ENCODE measurements around the gene LAMA2. TPM values are rescaled to one million over a fixed set of nuclear protein-coding genes. Genes with fewer than 3 reads are reported as not detected.

The LAMA2 gene
- total RNA-seq, 1 experiment from 2014 or later: 0.28 TPM

DNA sequence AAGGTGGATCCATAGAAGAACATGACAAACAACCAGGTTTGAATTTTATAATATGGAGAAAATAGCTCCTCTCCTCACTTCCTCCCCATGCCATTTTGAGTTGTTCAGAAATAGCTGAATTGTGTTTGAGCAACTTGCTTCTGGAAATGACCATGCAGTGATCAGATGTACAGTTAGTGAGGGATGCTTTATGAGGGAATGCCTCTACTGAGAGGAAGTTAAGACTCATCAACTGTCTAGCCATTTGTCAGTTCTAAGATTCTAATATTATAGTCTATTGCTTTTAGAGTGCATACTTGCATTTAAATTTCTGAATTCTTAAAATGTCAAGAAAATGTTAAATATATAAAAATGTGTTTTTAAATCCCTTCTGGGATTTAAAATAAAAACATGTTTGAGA, 3.8 kb downstream of the LAMA2 start:
- POLR2A ChIA-PET: no interaction called here

DNA sequence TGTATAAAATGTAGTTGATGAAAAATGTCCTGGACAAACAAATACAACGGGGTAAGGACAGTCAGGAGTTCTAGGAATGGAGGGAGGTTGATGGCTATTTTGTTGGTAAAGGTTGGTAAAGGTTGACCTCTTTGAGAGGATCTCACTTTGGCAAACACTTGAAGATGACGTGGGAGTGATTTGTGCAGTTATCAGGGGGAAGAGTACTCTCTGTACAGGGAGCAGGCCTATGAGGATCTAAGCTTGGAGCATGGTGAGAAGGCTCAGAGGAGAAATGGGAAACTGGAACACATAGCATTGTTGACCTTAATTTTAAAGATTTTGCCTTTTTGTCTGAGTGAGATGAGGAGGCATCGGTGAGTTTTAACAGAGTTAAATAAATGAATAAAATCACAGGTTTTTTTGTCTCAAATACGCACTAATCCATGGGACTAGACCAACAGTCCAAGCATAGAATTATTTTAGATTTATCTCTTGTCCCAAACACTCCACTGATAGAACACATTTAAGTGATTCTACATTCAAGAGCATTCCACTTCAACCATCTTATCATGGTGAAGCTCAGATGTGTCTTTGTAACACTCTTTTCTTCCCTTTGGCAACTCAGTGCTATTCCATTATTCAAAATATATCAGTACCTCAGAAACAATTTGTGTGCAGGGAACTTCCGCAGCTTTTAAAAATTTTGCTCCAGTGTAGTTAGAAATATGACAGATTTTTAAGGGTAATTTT, 5.7 kb downstream of the LAMA2 start:
- H3K27ac ChIP-seq (ENCODE audit: low read length): no peak overlapping the region
- DNase-seq (ENCODE audit: low read depth, low spot score) (no peak), ATAC-seq (no peak)
- intact Hi-C loops (cut with micrococcal nuclease; ENCODE audit: unreplicated experiment) (no loop called here), in situ Hi-C loops (cut with HindIII; ENCODE audit: low pct_unique_long_range_greater_than_20kb, low sequenced_read_pairs) (no loop called here)
- H3K36me3 ChIP-seq (ENCODE audit: control insufficient read depth, insufficient read depth, low read length): no peaks in the 10 kb centered on the region
- POLR2A ChIA-PET: no interaction called here
- no peaks in the 10 kb centered on the region for H3K27me3 ChIP-seq (ENCODE audit: control insufficient read depth, insufficient read depth, low read length)
- no TSS peak for BruUV-seq (replicated peaks)
- CTCF ChIA-PET: no interaction called here
- no peak overlapping the region for H3K4me3 ChIP-seq (ENCODE audit: low read depth in 2 of 2, low read length in 2 of 2)
- H3K4me1 ChIP-seq (ENCODE audit: control insufficient read depth, insufficient read depth, low read length): no peaks in the 10 kb centered on the region
- no peaks in the 10 kb centered on the region for H3K9me3 ChIP-seq (ENCODE audit: control insufficient read depth, insufficient read depth, low read depth, low read length)
- TF ChIP-seq CTCF (IDR thresholded peaks at IDR 0.05): no peak
- TF ChIP-seq, protein P1, sequence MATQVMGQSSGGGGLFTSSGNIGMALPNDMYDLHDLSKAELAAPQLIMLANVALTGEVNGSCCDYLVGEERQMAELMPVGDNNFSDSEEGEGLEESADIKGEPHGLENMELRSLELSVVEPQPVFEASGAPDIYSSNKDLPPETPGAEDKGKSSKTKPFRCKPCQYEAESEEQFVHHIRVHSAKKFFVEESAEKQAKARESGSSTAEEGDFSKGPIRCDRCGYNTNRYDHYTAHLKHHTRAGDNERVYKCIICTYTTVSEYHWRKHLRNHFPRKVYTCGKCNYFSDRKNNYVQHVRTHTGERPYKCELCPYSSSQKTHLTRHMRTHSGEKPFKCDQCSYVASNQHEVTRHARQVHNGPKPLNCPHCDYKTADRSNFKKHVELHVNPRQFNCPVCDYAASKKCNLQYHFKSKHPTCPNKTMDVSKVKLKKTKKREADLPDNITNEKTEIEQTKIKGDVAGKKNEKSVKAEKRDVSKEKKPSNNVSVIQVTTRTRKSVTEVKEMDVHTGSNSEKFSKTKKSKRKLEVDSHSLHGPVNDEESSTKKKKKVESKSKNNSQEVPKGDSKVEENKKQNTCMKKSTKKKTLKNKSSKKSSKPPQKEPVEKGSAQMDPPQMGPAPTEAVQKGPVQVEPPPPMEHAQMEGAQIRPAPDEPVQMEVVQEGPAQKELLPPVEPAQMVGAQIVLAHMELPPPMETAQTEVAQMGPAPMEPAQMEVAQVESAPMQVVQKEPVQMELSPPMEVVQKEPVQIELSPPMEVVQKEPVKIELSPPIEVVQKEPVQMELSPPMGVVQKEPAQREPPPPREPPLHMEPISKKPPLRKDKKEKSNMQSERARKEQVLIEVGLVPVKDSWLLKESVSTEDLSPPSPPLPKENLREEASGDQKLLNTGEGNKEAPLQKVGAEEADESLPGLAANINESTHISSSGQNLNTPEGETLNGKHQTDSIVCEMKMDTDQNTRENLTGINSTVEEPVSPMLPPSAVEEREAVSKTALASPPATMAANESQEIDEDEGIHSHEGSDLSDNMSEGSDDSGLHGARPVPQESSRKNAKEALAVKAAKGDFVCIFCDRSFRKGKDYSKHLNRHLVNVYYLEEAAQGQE (IDR thresholded peaks at IDR 0.05; ENCODE audit: insufficient read depth in 1 of 2, low read depth in 2 of 2, low read length in 1 of 2): no peak
- no peak for TF ChIP-seq POLR2AphosphoS5 (IDR thresholded peaks at IDR 0.05; ENCODE audit: low read depth, low read length)
- no peak for TF ChIP-seq TCF7L2 (IDR thresholded peaks at IDR 0.05; ENCODE audit: low read depth, low read length)
- no peak for TF ChIP-seq SIN3A (IDR thresholded peaks at IDR 0.05; ENCODE audit: borderline replicate concordance, insufficient read depth, low read depth, low read length)

More for the DNA sequence above, 3.8 kb downstream of the LAMA2 start:
- no peaks in the 10 kb centered on the region for H3K4me1 ChIP-seq (ENCODE audit: control insufficient read depth, insufficient read depth, low read length)
- H3K27ac ChIP-seq (ENCODE audit: low read length): no peak overlapping the region
- H3K9me3 ChIP-seq (ENCODE audit: control insufficient read depth, insufficient read depth, low read depth, low read length): no peaks in the 10 kb centered on the region
- CTCF ChIA-PET: no interaction called here
- in situ Hi-C loops (cut with HindIII; ENCODE audit: low pct_unique_long_range_greater_than_20kb, low sequenced_read_pairs) (no loop called here), intact Hi-C loops (cut with micrococcal nuclease; ENCODE audit: unreplicated experiment) (no loop called here)
- no peaks in the 10 kb centered on the region for H3K27me3 ChIP-seq (ENCODE audit: control insufficient read depth, insufficient read depth, low read length)
- no peak for DNase-seq (ENCODE audit: low read depth, low spot score)
- BruUV-seq (replicated peaks): no TSS peak
- TF ChIP-seq TCF7L2 (IDR thresholded peaks at IDR 0.05; ENCODE audit: low read depth, low read length) (no peak), SIN3A (IDR thresholded peaks at IDR 0.05; ENCODE audit: borderline replicate concordance, insufficient read depth, low read depth, low read length) (no peak), POLR2AphosphoS5 (IDR thresholded peaks at IDR 0.05; ENCODE audit: low read depth, low read length) (no peak), CTCF (IDR thresholded peaks at IDR 0.05) (no peak)
- TF ChIP-seq, protein P1 (IDR thresholded peaks at IDR 0.05; ENCODE audit: insufficient read depth in 1 of 2, low read depth in 2 of 2, low read length in 1 of 2): no peak
- no peak for ATAC-seq
- H3K36me3 ChIP-seq (ENCODE audit: control insufficient read depth, insufficient read depth, low read length): no peaks in the 10 kb centered on the region
- no peak overlapping the region for H3K4me3 ChIP-seq (ENCODE audit: low read depth in 2 of 2, low read length in 2 of 2)
